Fibroblast of lung (primary cell): ENCODE data around the gene MELTF. TPM values are rescaled to one million over a fixed set of nuclear protein-coding genes. Genes with fewer than 3 reads are reported as not detected.
A peak's percentile ranks its signal among the peaks of the same experiment; 100 is the strongest.

ENCODE experiments used
- DNase-seq, 2 donors: peaks; one replicate each; pipeline versions ENCODE4 v3.0.0 to v3.0.0-alpha.2; 2010; ENCODE audit warnings: low read depth in 2 of 2
- H2AFZ ChIP-seq: 2 replicates; pipeline ENCODE4 v1.5.1; 2012; ENCODE audit warnings: low read length, control low read depth, inconsistent platforms
- H3K27ac ChIP-seq: 2 replicates; pipeline ENCODE4 v1.5.1; 2011; ENCODE audit warnings: low read length, control low read depth; ENCODE audit not compliant: insufficient read depth
- H3K27me3 ChIP-seq: 2 replicates; pipeline ENCODE4 v1.5.1; 2011; ENCODE audit warnings: mild to moderate bottlenecking, low read length; ENCODE audit not compliant: control insufficient read depth, insufficient read depth
- H3K36me3 ChIP-seq: 2 replicates; pipeline ENCODE4 v1.5.1; 2011; ENCODE audit warnings: low read length; ENCODE audit not compliant: control insufficient read depth, insufficient read depth
- H3K4me1 ChIP-seq: 2 replicates; pipeline ENCODE4 v1.5.1; 2011; ENCODE audit warnings: low read length; ENCODE audit not compliant: control insufficient read depth, insufficient read depth; ENCODE audit errors: extremely low read depth
- H3K4me2 ChIP-seq: 2 replicates; pipeline ENCODE4 v1.5.1; 2011; ENCODE audit warnings: low read length, control low read depth; ENCODE audit not compliant: insufficient read depth; ENCODE audit errors: extremely low read depth
- H3K4me3 ChIP-seq, 4 experiments: fragments of 200-600 bp in 1 of 4; sonication (generic) in 1 of 4; replicated peaks in 1 of 4; 2 replicates each; pipeline ENCODE4 v1.5.1; 2011 to 2016; ENCODE audit warnings: low read length in 4 of 4, low read depth in 3 of 4, mild to moderate bottlenecking in 3 of 4, control low read depth in 2 of 4, inconsistent platforms in 1 of 4, mixed read lengths in 1 of 4; ENCODE audit not compliant: insufficient read depth in 1 of 4; ENCODE audit errors: control extremely low read depth in 1 of 4
- H3K79me2 ChIP-seq: 2 replicates; pipeline ENCODE4 v1.5.1; 2012; ENCODE audit warnings: mild to moderate bottlenecking, low read length, inconsistent platforms; ENCODE audit not compliant: control insufficient read depth, insufficient read depth
- H3K9ac ChIP-seq: 2 replicates; pipeline ENCODE4 v1.5.1; 2011; ENCODE audit warnings: mild to moderate bottlenecking, low read length, control low read depth; ENCODE audit not compliant: insufficient read depth
- H3K9me3 ChIP-seq: 2 replicates; pipeline ENCODE4 v1.5.1; 2012; ENCODE audit warnings: low read depth, low read length; ENCODE audit not compliant: control insufficient read depth, insufficient read depth
- H4K20me1 ChIP-seq: 2 replicates; pipeline ENCODE4 v1.5.1; 2011; ENCODE audit warnings: low read length; ENCODE audit not compliant: control insufficient read depth, insufficient read depth; ENCODE audit errors: extremely low read depth
- EZH2 ChIP-seq: IDR thresholded peaks from 2 replicates; pipeline ENCODE4 v1.5.1; 2012; ENCODE audit warnings: low read length, control low read depth, mild to moderate bottlenecking; ENCODE audit errors: missing control alignments
- polyA plus RNA-seq, 2 donors: library from polyadenylated mRNA; depleted of rRNA in 1 of 2; stranded (reverse) in 1 of 2; unstranded in 1 of 2; fragments of >200 nt; gene quantifications; 2 replicates each; pipeline ENCODE4 v1.2.1, GENCODE V29; 2011 to 2012; ENCODE audit warnings: missing spikeins in 1 of 2
- total RNA-seq: library from RNA; depleted of rRNA; stranded (reverse); fragments of >200 nt; gene quantifications from 2 replicates; pipeline ENCODE4 v1.2.1, GENCODE V29; 2014
- TF ChIP-seq, protein P1 (sequence below), 2 donors: IDR thresholded peaks in 1 of 2; conservative IDR thresholded peaks in 1 of 2; 1 replicate in 1 of 2; 2 replicates in 1 of 2; pipeline ENCODE4 v1.5.1; 2011 to 2012; ENCODE audit warnings: low read length in 2 of 2, control low read depth in 1 of 2, inconsistent platforms in 1 of 2, low read depth in 1 of 2, mild to moderate bottlenecking in 1 of 2

The MELTF gene
- total and polyA plus RNA-seq, 2 donors (not counting 1 experiment from before 2014, with no cell fraction given), result 2.7 to 5.0 TPM

DNA sequence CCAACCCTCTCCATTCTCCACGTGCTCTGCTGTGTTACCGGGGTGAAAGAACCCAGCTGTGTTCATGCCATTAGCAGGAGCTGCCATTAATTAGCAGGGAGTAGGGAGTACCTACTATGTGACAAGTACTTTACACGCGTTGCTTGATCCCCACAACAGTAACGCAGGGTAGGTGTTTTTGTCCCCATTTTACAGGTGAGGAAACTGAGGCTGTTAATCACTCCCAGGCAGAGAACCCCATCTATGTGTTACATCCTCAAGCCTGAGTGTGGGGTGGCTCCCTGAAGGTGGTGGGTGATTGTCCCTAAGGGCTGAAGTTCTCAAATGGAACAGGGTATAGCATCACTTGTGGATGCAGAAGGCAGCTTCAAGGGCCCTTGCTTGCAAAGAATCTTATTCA is 22.8 kb downstream of the MELTF start:
- H3K27ac ChIP-seq, result no peak overlapping the region
- no peaks in the 10 kb centered on the region for H3K27me3 ChIP-seq
- H3K9ac ChIP-seq, result no peak overlapping the region
- no peak for DNase-seq
- no peaks in the 10 kb centered on the region for H3K9me3 ChIP-seq
- H3K4me1 ChIP-seq, result no peaks in the 10 kb centered on the region
- no peak overlapping the region for H3K4me2 ChIP-seq
- no peaks in the 10 kb centered on the region for H3K36me3 ChIP-seq
- no peak overlapping the region for H3K4me3 ChIP-seq
- no peaks in the 10 kb centered on the region for H4K20me1 ChIP-seq
- H2AFZ ChIP-seq, result no peak overlapping the region
- no peaks in the 10 kb centered on the region for H3K79me2 ChIP-seq
- TF ChIP-seq EZH2, result no peak
- TF ChIP-seq, protein P1, sequence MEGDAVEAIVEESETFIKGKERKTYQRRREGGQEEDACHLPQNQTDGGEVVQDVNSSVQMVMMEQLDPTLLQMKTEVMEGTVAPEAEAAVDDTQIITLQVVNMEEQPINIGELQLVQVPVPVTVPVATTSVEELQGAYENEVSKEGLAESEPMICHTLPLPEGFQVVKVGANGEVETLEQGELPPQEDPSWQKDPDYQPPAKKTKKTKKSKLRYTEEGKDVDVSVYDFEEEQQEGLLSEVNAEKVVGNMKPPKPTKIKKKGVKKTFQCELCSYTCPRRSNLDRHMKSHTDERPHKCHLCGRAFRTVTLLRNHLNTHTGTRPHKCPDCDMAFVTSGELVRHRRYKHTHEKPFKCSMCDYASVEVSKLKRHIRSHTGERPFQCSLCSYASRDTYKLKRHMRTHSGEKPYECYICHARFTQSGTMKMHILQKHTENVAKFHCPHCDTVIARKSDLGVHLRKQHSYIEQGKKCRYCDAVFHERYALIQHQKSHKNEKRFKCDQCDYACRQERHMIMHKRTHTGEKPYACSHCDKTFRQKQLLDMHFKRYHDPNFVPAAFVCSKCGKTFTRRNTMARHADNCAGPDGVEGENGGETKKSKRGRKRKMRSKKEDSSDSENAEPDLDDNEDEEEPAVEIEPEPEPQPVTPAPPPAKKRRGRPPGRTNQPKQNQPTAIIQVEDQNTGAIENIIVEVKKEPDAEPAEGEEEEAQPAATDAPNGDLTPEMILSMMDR (conservative IDR thresholded peaks at IDR 0.05 in 1 of 2, IDR thresholded peaks at IDR 0.05 in 1 of 2; ENCODE audit: low read depth in 1 of 2, low read length in 2 of 2), result no peak

DNA sequence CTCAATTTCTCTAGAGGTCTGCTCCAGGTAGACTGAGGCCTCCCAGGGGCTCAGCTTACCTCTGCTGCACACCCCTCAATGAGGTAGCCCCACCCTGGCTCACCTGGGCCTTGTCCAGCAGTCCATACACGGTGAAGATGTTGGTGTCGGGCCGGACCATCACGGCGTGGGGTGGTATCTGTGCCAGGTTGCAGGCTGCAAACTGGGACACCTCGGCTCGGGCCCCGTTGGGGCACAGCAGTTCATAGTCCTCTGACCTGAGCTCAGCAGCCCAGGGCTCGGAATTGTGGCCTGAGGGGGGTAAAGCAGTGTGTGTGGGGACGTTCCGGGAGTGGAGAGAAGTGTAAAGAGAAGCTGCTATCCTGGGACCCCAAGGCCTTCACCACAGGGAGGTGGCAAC is 23.2 kb downstream of the MELTF start:
- Histone ChIP-seq H3K4me3 (no peak overlapping the region), H3K9me3 (no peaks in the 10 kb centered on the region), H3K79me2 (no peaks in the 10 kb centered on the region), H3K4me2 (no peak overlapping the region), H3K4me1 (no peaks in the 10 kb centered on the region), H3K36me3 (no peaks in the 10 kb centered on the region), H4K20me1 (no peaks in the 10 kb centered on the region), H2AFZ (no peak overlapping the region), H3K27ac (no peak overlapping the region), H3K9ac (no peak overlapping the region), H3K27me3 (no peaks in the 10 kb centered on the region)
- TF ChIP-seq EZH2, result no peak
- TF ChIP-seq, protein P1 (conservative IDR thresholded peaks at IDR 0.05 in 1 of 2, IDR thresholded peaks at IDR 0.05 in 1 of 2; ENCODE audit: low read depth in 1 of 2, low read length in 2 of 2), result no peak
- no peak for DNase-seq

- H3K27me3 ChIP-seq, result no peaks in the 10 kb centered on the region
- H2AFZ ChIP-seq, result peak overlapping the region; percentile 47
- peak overlapping the region; percentile 23 to 61 (median 46) for H3K4me3 ChIP-seq
- peak overlapping the region; percentile 57 for H3K4me2 ChIP-seq
- no peaks in the 10 kb centered on the region for H3K79me2 ChIP-seq
- H3K9me3 ChIP-seq, result no peaks in the 10 kb centered on the region
- TF ChIP-seq EZH2, result no peak
- TF ChIP-seq, protein P1 (conservative IDR thresholded peaks at IDR 0.05 in 1 of 2, IDR thresholded peaks at IDR 0.05 in 1 of 2; ENCODE audit: low read depth in 1 of 2, low read length in 2 of 2), result no peak
- H4K20me1 ChIP-seq, result no peaks in the 10 kb centered on the region
- H3K9ac ChIP-seq, result peak overlapping the region; percentile 57
- H3K4me1 ChIP-seq, result no peaks in the 10 kb centered on the region
- H3K36me3 ChIP-seq, result no peaks in the 10 kb centered on the region
- peak in 1 of 2 donors; percentile 17 for DNase-seq
- H3K27ac ChIP-seq, result no peak overlapping the region
Observed at GRCh38 chr3:197003461-197004385, 25.9 kb downstream of the MELTF start.
